Measurements from ENCODE around the gene OMD. TPM values are rescaled to one million over a fixed set of nuclear protein-coding genes. Genes with fewer than 3 reads are reported as not detected.

The OMD gene
- total and polyA plus RNA-seq, 2 of the 8 experiments (the other 6 are each of a cell fraction or from before 2014, with no cell fraction given) = not detected

DNA sequence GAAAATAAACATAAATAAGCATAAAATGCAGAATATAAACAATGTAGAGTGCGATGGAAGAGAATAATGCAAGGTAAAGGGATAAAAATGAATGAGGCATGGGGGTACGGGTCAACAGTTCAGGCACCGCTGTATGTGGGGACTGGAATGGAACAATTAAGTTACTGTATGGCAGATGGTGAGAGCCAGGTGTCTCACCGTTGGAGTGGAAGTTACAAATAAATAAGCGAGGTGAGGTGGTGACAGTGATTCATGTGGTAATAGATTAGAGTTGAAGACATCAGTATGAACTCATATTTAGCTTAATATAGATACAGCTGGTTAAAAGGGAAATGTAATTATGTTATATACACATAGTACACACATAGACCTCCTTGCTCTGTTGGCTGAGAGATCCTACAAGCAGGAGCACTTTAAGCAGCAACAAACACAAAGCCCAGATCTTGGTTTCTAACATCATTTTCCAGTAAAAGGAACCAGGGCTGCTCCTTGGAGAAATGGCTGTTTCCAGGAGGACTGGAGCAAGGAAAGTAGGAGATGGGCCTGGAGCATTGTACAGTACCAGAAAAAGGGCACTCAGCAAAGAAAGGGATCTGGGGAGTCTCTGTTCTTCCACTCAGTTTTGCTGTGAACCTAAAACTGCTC, 2.4 kb upstream of the OMD start:
- Histone ChIP-seq H2BK20ac (ENCODE audit: low read length) (no peak overlapping the region), H3K4me1 (replicated peaks in 1 of 4; ENCODE audit: control insufficient read depth in 3 of 4, insufficient read depth in 4 of 4, low read length in 3 of 4) (no peaks in the 10 kb centered on the region), H3K56ac (replicated peaks; ENCODE audit: insufficient read length, low read depth, low read length) (no peak overlapping the region), H2BK5ac (ENCODE audit: low read depth, low read length) (no peak overlapping the region), H2BK15ac (ENCODE audit: low read length) (no peak overlapping the region), H3K23me2 (ENCODE audit: low read depth, low read length) (no peaks in the 10 kb centered on the region), H4K20me1 (replicated peaks in 1 of 2; ENCODE audit: control insufficient read depth in 1 of 2, insufficient read depth in 2 of 2, low read length in 2 of 2) (no peaks in the 10 kb centered on the region), H3K36me3 (ENCODE audit: control insufficient read depth in 2 of 4, insufficient read depth in 4 of 4, low read length in 3 of 4) (no peaks in the 10 kb centered on the region), H4K8ac (ENCODE audit: extremely low read depth, insufficient read depth, low read length) (no peak overlapping the region), H3K4me2 (ENCODE audit: insufficient read depth in 1 of 2, low read depth in 2 of 2, low read length in 2 of 2) (no peak overlapping the region), H4K91ac (replicated peaks; ENCODE audit: insufficient read length, low read length) (no peak overlapping the region), H3K9ac (replicated peaks in 1 of 4; ENCODE audit: extremely low read depth in 1 of 4, low read depth in 3 of 4, low read length in 3 of 4) (no peak overlapping the region), H3K4me3 (ENCODE audit: extremely low read depth in 1 of 4, insufficient read depth in 2 of 4, low read depth in 3 of 4, low read length in 4 of 4) (no peak overlapping the region), H3K4ac (replicated peaks; ENCODE audit: insufficient read length, low read depth, low read length) (no peak overlapping the region), H2AFZ (ENCODE audit: low read length) (no peak overlapping the region), H3K79me1 (ENCODE audit: low read depth, low read length) (no peaks in the 10 kb centered on the region), H3K27ac (ENCODE audit: low read depth, low read length) (no peak overlapping the region), H3K9me3 (ENCODE audit: insufficient read depth in 2 of 2, low read depth in 1 of 2, low read length in 1 of 2) (no peaks in the 10 kb centered on the region), H2BK120ac (replicated peaks; ENCODE audit: low read depth, low read length) (no peak overlapping the region), H3K27me3 (replicated peaks in 1 of 4; ENCODE audit: control insufficient read depth in 3 of 4, extremely low read depth in 1 of 4, insufficient read depth in 3 of 4, low read length in 3 of 4) (no peaks in the 10 kb centered on the region), H3K79me2 (ENCODE audit: control insufficient read depth in 1 of 2, insufficient read depth in 2 of 2, low read length in 2 of 2) (no peaks in the 10 kb centered on the region), H2AK5ac (ENCODE audit: low read depth, low read length) (no peak overlapping the region), H3K23ac (ENCODE audit: insufficient read length) (no peak overlapping the region), H4K5ac (ENCODE audit: insufficient read length, low read depth, low read length) (no peak overlapping the region), H3K18ac (ENCODE audit: extremely low read depth, low read length) (no peak overlapping the region), H3K14ac (ENCODE audit: insufficient read length) (no peak overlapping the region), H2BK12ac (ENCODE audit: low read depth, low read length) (no peak overlapping the region)
- FAIRE-seq (no peak), DNase-seq (ENCODE audit: low read depth in 1 of 2, low spot score in 2 of 2) (no peak)
- WGBS, 2 experiments (ENCODE audit: extremely low coverage in 1 of 2, insufficient coverage in 1 of 2, insufficient read length in 1 of 2, insufficient replicate concordance in 2 of 2, low coverage in 1 of 2, low lambda C conversion rate in 2 of 2, missing lambda C conversion rate in 1 of 2) = 96% methylated on average over 5 of the region's 5 CpGs; no CpG with 5 or more reads in 1 of the 2 experiments
- ChIA-PET POLR2A (ENCODE audit: partially characterized antibody) (no interaction called here), CTCF (ENCODE audit: partially characterized antibody) (no interaction called here)
- TF ChIP-seq SP1 (IDR thresholded peaks at IDR 0.05; ENCODE audit: low read depth, low read length) (no peak), RBBP5 (IDR thresholded peaks at IDR 0.05; ENCODE audit: borderline replicate concordance, low read depth, low read length) (no peak)
- TF ChIP-seq, protein P1, sequence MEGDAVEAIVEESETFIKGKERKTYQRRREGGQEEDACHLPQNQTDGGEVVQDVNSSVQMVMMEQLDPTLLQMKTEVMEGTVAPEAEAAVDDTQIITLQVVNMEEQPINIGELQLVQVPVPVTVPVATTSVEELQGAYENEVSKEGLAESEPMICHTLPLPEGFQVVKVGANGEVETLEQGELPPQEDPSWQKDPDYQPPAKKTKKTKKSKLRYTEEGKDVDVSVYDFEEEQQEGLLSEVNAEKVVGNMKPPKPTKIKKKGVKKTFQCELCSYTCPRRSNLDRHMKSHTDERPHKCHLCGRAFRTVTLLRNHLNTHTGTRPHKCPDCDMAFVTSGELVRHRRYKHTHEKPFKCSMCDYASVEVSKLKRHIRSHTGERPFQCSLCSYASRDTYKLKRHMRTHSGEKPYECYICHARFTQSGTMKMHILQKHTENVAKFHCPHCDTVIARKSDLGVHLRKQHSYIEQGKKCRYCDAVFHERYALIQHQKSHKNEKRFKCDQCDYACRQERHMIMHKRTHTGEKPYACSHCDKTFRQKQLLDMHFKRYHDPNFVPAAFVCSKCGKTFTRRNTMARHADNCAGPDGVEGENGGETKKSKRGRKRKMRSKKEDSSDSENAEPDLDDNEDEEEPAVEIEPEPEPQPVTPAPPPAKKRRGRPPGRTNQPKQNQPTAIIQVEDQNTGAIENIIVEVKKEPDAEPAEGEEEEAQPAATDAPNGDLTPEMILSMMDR (IDR thresholded peaks at IDR 0.05; ENCODE audit: control extremely low read depth in 1 of 3, insufficient read depth in 1 of 3, low read depth in 1 of 3, low read length in 3 of 3) = no peak

Data from H1 (cell line).